GM12874 (cell line): Measurements from ENCODE around the gene CISD3.

ENCODE experiments used
- CTCF ChIP-seq: IDR thresholded peaks from 2 replicates; pipeline ENCODE4 v1.5.1; 2011; ENCODE audit warnings: low read depth, mild to moderate bottlenecking, control low read depth, low read length, moderate library complexity; ENCODE audit not compliant: insufficient read depth

CISD3 gene

GRCh38 chr17:38733282-38733981, 3.3 kb downstream of the CISD3 start:
- TF ChIP-seq CTCF: no peak

GRCh38 chr17:38733982-38734973, 4.1 kb downstream of the CISD3 start:
- TF ChIP-seq CTCF: peak; percentile 29; the same call in 1 of the 2 replicates

- TF ChIP-seq CTCF: peak; percentile 98
Observed at GRCh38 chr17:38735161-38735997, 5.2 kb downstream of the CISD3 start.

- no peak for TF ChIP-seq CTCF
Observed at GRCh38 chr17:38738007-38738662, 8.0 kb downstream of the CISD3 start.

- TF ChIP-seq CTCF: no peak
Observed at GRCh38 chr17:38738686-38739085, 8.5 kb downstream of the CISD3 start.

GRCh38 chr17:38739305-38739704, 9.2 kb downstream of the CISD3 start:
- no peak for TF ChIP-seq CTCF

- TF ChIP-seq CTCF: no peak
Observed at GRCh38 chr17:38740044-38740443, 9.9 kb downstream of the CISD3 start.
